GM12892 (cell line): ENCODE data around the gene CPNE2.

Experiments used
- POLR2A ChIP-seq: IDR thresholded peaks from 2 replicates; pipeline ENCODE4 v1.6.1; 2011; ENCODE audit warnings: low read depth, low read length, control low read depth
- POLR2AphosphoS5 ChIP-seq: IDR thresholded peaks from 2 replicates; pipeline ENCODE4 v1.6.1; 2011; ENCODE audit warnings: low read depth, low read length, control low read depth
- TAF1 ChIP-seq: IDR thresholded peaks from 2 replicates; pipeline ENCODE4 v1.6.1; 2011; ENCODE audit warnings: low read depth, mild to moderate bottlenecking, control low read depth, low read length, borderline replicate concordance

DNA sequence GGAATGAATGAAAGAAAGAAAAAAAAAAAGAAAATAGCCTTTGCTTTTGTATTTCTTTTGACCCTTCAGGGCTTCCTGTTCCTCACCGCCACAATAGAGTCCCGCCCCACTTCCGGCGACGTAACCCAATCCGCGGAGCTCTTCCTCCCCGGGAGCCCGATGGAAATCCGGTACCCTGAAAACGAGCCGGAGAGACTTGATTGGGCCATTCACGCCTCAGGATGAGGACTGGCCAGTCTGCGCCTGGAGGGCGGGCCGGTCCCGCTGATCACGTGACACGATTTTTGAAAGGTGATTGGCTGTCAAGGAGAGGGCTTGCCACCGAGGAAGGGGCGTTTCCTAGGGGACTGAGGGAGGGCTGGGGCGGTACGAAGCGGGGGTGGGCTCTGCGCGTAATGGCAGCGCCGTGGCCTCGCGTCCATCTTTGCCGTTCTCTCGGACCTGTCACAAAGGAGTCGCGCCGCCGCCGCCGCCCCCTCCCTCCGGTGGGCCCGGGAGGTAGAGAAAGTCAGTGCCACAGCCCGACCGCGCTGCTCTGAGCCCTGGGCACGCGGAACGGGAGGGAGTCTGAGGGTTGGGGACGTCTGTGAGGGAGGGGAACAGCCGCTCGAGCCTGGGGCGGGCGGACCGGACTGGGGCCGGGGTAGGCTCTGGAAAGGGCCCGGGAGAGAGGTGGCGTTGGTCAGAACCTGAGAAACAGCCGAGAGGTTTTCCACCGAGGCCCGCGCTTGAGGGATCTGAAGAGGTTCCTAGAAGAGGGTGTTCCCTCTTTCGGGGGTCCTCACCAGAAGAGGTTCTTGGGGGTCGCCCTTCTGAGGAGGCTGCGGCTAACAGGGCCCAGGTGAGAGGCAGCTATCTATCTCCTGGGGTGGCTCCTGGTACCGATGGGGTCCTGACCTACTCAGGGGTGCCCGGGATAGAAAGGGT lies 93.8 kb downstream of the CPNE2 start, which contains the start of the genes PSME3IP1 and RSPRY1:
- TF ChIP-seq POLR2A (peak; percentile 82; the same call in 1 of the 2 replicates), POLR2AphosphoS5 (peak; percentile 6; the same call in 1 of the 2 replicates), TAF1 (0 out of 2 replicates have a peak, but pooled peaks have one; percentile 42)
